K562 (cell line): ENCODE data around the gene ANK3. TPM values are rescaled to one million over a fixed set of nuclear protein-coding genes. Genes with fewer than 3 reads are reported as not detected.
A peak's percentile ranks its signal among the peaks of the same experiment; 100 is the strongest.

ENCODE experiments used
- CCNT2 ChIP-seq: IDR thresholded peaks from 2 replicates; pipeline ENCODE4 v1.6.1; 2011; ENCODE audit warnings: borderline replicate concordance, low read depth, mild to moderate bottlenecking, moderate library complexity, mixed read lengths, low read length; ENCODE audit not compliant: insufficient read length; ENCODE audit errors: extremely low read depth
- CHCHD3 ChIP-seq: fragments of 250-450 bp; sonication (Bioruptor Pico); IDR thresholded peaks from 2 replicates; pipeline ENCODE4 v2.1.2; 2022; ENCODE audit warnings: mild to moderate bottlenecking
- KLF6 ChIP-seq: fragments of 250-450 bp; sonication (Bioruptor Pico); IDR thresholded peaks from 2 replicates; pipeline ENCODE4 v1.4.0; 2020; ENCODE audit warnings: mild to moderate bottlenecking, moderate library complexity, borderline replicate concordance
- PHTF2 ChIP-seq: fragments of 250-450 bp; sonication (Bioruptor Pico); IDR thresholded peaks from 2 replicates; pipeline ENCODE4 v1.5.0; 2021; ENCODE audit warnings: mild to moderate bottlenecking
- POLR2AphosphoS5 ChIP-seq: IDR thresholded peaks from 2 replicates; pipeline ENCODE4 v1.6.1; 2011; ENCODE audit warnings: mild to moderate bottlenecking, low read depth, low read length, moderate library complexity; ENCODE audit not compliant: control insufficient read depth, insufficient read depth
- SP1 ChIP-seq: sonication (generic); formaldehyde crosslinking; IDR thresholded peaks from 2 replicates; pipeline ENCODE4 v1.8.1; 2022; ENCODE audit warnings: mild to moderate bottlenecking, missing genetic modification reagents
- TEAD2 ChIP-seq: fragments of 450-650 bp; IDR thresholded peaks from 2 replicates; pipeline ENCODE4 v1.6.1; 2016; ENCODE audit warnings: missing genetic modification characterization, control low read depth, missing compliant biosample characterization
- ZKSCAN1 ChIP-seq: fragments of 150-350 bp; IDR thresholded peaks from 2 replicates; pipeline ENCODE4 v1.6.1; 2016; ENCODE audit warnings: low read depth, low read length
- ZNF133 ChIP-seq: fragments of 250-450 bp; sonication (Bioruptor Pico); IDR thresholded peaks from 2 replicates; pipeline ENCODE4 v1.4.0; 2020; ENCODE audit warnings: mild to moderate bottlenecking
- ZNF436 ChIP-seq: fragments of 250-450, 450-650 bp; sonication (Bioruptor Pico); formaldehyde crosslinking; IDR thresholded peaks from 2 replicates; pipeline ENCODE4 v1.7.0; 2020; ENCODE audit warnings: mild to moderate bottlenecking
- ZNF444 ChIP-seq: fragments of 250-450 bp; sonication (Bioruptor Pico); IDR thresholded peaks from 2 replicates; pipeline ENCODE4 v1.4.0; 2020; ENCODE audit warnings: mild to moderate bottlenecking, moderate library complexity
- ZNF583 ChIP-seq: fragments of 250-450 bp; sonication (Bioruptor Pico); IDR thresholded peaks from 2 replicates; pipeline ENCODE4 v1.4.0; 2020
- ZNF766 ChIP-seq: fragments of 200-800 bp; sonication (Bioruptor generic); conservative IDR thresholded peaks from 2 replicates; pipeline ENCODE4 v1.6.1; 2016; ENCODE audit warnings: missing genetic modification characterization, missing compliant biosample characterization
- polyA plus RNA-seq, 8 experiments: library from polyadenylated mRNA; depleted of rRNA in 4 of 8; stranded (reverse) in 5 of 8; unstranded in 3 of 8; fragments of >200 nt; fragmentation: Nextera tagmentation in 2 of 8; fragmentation: Illumina TruSeq in 1 of 8; extraction: Ambion mirVana in 2 of 8; extraction: Trizol in 1 of 8; gene quantifications; 2 replicates each; pipeline versions ENCODE4 v1.2.1 to v1.2.3, GENCODE V29; 2011 to 2014; ENCODE audit warnings: inconsistent platforms in 1 of 8, missing spikeins in 1 of 8
- total RNA-seq, 7 experiments: library from RNA; depleted of rRNA in 6 of 7; stranded (reverse); fragments of >200 nt in 6 of 7; fragmentation: Illumina TruSeq in 2 of 7; extraction: Trizol in 2 of 7; gene quantifications; 2 replicates each; pipeline versions ENCODE4 v1.2.1 to v1.2.3, GENCODE V29; 2011 to 2021; ENCODE audit warnings: low replicate concordance in 1 of 7
- TF ChIP-seq, protein P1 (sequence below), 2 experiments: fragments of 450-650 bp; IDR thresholded peaks; 2 replicates each; pipeline ENCODE4 v1.6.1; 2016; ENCODE audit warnings: mild to moderate bottlenecking in 2 of 2, borderline replicate concordance in 1 of 2, low read depth in 1 of 2, moderate library complexity in 1 of 2
- TF ChIP-seq, protein P2 (sequence below): IDR thresholded peaks from 2 replicates; pipeline ENCODE4 v1.6.1; 2012; ENCODE audit warnings: low read depth, low read length, improper control_type of control experiment, borderline replicate concordance
- TF ChIP-seq, protein P3 (sequence below): fragments of 250-450 bp; sonication (Bioruptor Pico); IDR thresholded peaks from 2 replicates; pipeline ENCODE4 v1.4.0; 2020; ENCODE audit warnings: borderline replicate concordance

The ANK3 gene
- total and polyA plus RNA-seq, 9 of the 15 experiments (the other 6 are each of a cell fraction or from before 2014, with no cell fraction given), result 10.0 to 32.3 (median 17.9) TPM

DNA sequence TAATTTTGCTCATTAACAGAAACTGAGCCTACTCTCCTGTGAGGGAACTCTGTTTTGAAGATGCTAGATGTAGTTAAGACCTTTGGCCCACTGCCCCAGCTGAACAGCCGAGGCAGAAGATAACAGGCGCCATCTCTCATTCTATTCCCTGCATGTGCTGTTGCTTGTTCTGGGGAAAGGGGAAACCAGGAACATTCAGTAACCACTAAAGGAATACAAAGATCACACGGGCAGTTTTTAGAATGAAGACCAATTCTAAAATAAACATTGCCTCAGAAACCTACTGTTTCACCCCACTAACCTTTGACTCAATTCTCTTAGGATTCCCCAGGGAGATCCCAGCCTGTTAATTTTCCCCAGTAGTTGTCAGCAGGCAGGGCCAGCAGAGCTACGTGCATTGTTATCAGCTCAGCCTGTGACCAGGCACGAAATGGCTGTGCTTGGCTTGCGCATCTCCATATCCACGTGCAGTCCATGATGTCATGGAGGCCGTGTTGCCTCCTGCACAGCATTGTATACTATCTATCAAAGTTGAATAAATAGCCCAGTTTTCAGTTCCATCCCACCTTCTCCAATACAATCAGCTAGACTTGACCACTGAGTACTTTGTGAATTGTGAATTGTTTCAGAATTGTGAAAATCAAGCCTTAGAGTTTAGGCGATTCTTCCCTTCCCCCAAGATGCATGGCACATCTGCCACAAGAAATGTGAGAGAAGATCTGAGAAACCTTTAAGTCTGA, 36.0 kb downstream of the ANK3 start (continued):
- TF ChIP-seq, protein P1, sequence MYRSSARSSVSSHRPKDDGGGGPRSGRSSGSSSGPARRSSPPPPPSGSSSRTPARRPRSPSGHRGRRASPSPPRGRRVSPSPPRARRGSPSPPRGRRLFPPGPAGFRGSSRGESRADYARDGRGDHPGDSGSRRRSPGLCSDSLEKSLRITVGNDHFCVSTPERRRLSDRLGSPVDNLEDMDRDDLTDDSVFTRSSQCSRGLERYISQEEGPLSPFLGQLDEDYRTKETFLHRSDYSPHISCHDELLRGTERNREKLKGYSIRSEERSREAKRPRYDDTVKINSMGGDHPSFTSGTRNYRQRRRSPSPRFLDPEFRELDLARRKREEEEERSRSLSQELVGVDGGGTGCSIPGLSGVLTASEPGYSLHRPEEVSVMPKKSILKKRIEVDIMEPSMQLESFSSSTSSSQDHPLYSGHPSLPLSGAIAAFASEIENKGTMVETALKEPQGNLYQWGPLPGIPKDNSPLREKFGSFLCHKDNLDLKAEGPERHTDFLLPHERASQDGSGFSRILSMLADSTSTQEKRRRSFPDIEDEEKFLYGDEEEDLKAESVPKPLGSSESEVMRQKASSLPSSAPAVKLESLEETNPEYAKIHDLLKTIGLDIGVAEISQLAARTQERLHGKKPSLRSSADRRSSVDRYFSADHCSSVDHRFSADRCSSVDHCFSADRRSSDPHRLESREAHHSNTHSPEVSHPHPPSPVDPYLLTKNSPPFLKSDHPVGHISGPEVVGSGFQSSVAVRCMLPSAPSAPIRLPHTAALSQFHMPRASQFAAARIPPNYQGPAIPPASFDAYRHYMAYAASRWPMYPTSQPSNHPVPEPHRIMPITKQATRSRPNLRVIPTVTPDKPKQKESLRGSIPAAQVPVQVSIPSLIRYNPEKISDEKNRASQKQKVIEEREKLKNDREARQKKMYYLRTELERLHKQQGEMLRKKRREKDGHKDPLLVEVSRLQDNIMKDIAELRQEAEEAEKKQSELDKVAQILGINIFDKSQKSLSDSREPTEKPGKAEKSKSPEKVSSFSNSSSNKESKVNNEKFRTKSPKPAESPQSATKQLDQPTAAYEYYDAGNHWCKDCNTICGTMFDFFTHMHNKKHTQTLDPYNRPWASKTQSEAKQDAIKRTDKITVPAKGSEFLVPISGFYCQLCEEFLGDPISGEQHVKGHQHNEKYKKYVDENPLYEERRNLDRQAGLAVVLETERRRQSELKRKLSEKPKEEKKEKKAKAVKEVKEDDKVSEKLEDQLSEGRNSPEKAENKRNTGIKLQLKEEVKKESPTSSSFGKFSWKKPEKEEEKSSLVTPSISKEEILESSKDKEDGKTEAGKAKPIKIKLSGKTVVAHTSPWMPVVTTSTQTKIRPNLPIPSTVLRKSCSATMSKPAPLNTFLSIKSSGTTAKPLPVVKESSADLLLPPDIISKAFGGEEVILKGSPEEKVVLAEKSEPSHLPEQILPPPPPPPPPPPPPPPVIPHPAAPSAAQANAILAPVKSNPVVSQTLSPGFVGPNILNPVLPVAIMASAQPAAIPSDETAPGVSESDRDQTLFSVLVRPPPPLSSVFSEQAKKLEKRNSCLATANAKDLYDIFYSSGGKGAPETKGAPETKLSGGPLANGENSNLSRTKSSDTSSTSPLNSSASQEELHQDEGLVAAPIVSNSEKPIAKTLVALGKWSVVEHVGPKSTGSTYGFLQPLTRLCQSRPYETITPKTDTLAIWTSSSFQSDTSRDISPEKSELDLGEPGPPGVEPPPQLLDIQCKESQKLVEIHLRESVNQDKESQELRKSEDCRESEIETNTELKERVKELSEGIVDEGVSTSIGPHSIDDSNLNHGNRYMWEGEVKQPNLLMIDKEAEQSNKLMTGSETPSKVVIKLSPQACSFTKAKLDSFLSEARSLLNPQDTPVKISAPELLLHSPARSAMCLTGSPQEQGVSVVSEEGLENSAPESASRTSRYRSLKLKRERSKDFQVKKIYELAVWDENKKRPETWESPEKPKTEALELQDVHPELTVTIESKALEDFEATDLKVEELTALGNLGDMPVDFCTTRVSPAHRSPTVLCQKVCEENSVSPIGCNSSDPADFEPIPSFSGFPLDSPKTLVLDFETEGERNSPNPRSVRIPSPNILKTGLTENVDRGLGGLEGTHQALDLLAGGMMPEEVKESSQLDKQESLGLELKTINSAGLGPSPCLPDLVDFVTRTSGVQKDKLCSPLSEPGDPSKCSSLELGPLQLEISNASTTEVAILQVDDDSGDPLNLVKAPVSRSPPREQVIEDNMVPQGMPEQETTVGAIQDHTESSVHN (IDR thresholded peaks at IDR 0.05; ENCODE audit: borderline replicate concordance in 1 of 2, low read depth in 1 of 2), result peak in 1 of 2 experiments; percentile 76; a peak in 2 of 4 replicates
- TF ChIP-seq TEAD2, result peak; percentile 81
- TF ChIP-seq, protein P2, sequence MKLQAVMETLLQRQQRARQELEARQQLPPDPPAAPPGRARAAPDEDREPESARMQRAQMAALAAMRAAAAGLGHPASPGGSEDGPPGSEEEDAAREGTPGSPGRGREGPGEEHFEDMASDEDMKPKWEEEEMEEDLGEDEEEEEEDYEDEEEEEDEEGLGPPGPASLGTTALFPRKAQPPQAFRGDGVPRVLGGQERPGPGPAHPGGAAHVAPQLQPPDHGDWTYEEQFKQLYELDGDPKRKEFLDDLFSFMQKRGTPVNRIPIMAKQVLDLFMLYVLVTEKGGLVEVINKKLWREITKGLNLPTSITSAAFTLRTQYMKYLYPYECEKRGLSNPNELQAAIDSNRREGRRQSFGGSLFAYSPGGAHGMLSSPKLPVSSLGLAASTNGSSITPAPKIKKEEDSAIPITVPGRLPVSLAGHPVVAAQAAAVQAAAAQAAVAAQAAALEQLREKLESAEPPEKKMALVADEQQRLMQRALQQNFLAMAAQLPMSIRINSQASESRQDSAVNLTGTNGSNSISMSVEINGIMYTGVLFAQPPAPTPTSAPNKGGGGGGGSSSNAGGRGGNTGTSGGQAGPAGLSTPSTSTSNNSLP, result no peak
- peak; percentile 39; the same call in 1 of the 2 replicates for TF ChIP-seq ZKSCAN1
- no peak for TF ChIP-seq CHCHD3 (CRISPR knock-in tag)
- TF ChIP-seq ZNF133 (CRISPR knock-in tag), result no peak
- peak; percentile 25 for TF ChIP-seq CCNT2
- peak; percentile 75 for TF ChIP-seq KLF6 (CRISPR knock-in tag)
- 0 out of 2 replicates have a peak, but pooled peaks have one; percentile 11 for TF ChIP-seq POLR2AphosphoS5
- TF ChIP-seq ZNF583 (CRISPR knock-in tag), result peak; percentile 95
- peak; percentile 92 for TF ChIP-seq ZNF766 (CRISPR knock-in tag)
- 0 out of 2 replicates have a peak, but pooled peaks have one; percentile 49 for TF ChIP-seq SP1 (CRISPR knock-in tag)
- TF ChIP-seq PHTF2, result no peak
- TF ChIP-seq, protein P3, sequence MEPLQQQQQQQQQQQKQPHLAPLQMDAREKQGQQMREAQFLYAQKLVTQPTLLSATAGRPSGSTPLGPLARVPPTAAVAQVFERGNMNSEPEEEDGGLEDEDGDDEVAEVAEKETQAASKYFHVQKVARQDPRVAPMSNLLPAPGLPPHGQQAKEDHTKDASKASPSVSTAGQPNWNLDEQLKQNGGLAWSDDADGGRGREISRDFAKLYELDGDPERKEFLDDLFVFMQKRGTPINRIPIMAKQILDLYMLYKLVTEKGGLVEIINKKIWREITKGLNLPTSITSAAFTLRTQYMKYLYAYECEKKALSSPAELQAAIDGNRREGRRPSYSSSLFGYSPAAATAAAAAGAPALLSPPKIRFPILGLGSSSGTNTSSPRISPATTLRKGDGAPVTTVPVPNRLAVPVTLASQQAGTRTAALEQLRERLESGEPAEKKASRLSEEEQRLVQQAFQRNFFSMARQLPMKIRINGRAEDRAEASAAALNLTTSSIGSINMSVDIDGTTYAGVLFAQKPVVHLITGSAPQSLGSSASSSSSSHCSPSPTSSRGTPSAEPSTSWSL (CRISPR knock-in tag), result no peak
- TF ChIP-seq ZNF444 (CRISPR knock-in tag), result no peak; the same call in 1 of the 2 replicates
- TF ChIP-seq ZNF436 (CRISPR knock-in tag), result no peak
